GM21717 (cell line): ENCODE results near the gene PITX1.
"Not testable (repeated sequence)": the region's sequence is repeated elsewhere in the genome, so short reads cannot be mapped to it uniquely, and the experiment has no call there.

Experiments
- ATAC-seq: cut with Tn5 transposase; IDR thresholded peaks from one replicate; pipeline ENCODE4 v1.9.1; 2021; ENCODE audit warnings: mild to moderate bottlenecking, moderate library complexity; ENCODE audit not compliant: unreplicated experiment

Gene PITX1

DNA sequence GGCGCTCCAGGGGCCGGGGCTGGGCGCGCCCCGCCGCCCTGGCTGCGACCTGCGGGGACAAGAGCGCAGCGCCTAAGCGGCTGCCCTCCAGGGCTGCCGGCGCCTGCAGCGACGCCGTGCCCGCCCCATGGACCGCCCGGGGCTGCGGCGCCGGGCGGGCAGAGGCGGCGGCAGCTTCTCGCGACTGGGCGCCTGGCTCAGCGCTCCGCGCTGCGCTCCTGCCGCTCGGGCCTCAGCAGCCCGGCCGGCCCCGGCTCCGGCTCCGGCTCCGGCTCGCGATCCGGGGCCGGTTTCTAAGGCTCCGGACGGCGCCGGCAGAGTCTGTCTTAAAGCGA, at the start of gene PITX1:
PITX1 (minus strand) TSS at position 328 of the 335 bp plus-strand sequence. CDS start 347 bp downstream, outside the sequence.
- ATAC-seq = no peak

DNA sequence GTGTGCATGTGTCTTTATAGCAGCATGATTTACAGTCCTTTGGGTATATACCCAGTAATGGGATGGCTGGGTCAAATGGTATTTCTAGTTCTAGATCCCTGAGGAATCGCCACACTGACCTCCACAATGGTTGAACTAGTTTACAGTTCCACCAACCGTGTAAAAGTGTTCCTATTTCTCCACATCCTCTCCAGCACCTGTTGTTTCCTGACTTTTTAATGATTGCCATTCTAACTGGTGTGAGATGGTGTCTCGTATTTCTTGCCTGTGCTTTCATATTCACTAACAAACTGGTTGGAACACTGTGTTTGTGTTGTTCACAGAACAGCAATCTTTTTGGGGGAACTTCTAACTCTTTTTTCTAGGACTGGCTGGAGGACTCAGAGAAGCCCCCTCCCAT, 49.3 kb upstream of the PITX1 start:
- ATAC-seq = not testable (repeated sequence)

DNA sequence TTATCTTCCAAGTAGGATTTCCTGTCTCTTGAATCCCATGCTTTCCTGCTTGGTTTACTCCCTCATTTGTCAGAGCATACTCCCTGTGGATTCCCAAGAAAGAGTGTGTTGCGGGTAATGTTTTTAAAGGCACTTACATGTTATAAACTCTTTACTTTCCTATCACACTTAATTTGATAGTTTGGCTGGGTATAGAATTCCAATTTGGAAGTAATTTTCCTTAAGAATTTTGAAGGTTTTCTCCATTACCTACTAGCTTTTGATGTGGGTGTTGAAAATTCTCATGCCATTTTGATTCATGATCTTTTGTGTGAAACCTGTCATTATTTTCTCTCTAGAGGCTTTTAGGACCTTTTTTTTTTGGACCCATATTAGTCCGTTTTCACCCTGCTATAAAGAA, 47.2 kb upstream of the PITX1 start:
- no peak for ATAC-seq

DNA sequence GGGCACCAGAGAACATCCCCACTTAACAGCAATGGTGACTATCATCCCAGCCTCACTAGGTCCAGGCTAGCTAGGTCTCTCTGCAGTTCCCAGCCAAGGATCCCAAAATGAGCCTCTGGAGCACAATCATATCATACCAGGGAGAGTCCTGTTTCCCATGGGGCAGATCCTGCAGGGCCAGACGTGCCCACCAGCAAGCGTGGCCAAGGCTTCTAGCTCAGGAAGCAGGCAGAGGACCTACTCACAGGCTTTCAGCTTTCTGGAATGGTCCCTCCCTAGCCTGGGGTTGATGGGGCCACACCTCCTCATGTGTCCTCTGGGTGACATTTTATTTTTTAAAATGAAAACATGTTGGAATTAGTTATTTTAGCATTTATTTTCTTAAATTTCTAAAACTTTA, 45.7 kb upstream of the PITX1 start:
- no peak for ATAC-seq

DNA sequence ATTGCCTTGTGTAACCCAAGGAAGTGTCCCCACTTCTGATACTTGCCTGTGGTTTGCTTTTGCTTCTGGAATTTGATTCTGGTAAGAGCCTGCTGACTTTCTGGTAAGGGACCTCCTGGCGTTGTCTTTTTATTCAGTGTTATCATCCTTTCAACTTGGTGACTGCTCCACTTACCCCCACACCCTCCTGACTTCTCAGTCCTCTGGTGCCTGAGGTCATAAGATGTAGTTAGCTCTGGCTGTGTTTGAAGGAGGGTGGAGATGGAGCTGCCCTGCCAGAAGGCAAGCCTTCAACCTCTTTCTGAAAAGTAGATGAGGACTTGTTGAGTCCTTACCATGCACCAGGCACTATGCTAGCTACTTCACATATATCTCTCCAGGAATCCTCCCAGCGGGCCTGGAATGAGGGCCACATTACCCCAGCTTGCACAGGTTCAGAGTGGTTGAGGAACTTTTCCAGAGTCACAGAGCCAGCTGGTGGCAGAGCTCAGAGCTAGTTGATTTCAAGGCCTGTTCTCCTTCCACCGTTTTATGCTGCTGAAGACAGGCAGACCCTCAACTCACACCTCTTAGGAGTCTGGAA, 45.2 kb upstream of the PITX1 start:
- no peak for ATAC-seq

DNA sequence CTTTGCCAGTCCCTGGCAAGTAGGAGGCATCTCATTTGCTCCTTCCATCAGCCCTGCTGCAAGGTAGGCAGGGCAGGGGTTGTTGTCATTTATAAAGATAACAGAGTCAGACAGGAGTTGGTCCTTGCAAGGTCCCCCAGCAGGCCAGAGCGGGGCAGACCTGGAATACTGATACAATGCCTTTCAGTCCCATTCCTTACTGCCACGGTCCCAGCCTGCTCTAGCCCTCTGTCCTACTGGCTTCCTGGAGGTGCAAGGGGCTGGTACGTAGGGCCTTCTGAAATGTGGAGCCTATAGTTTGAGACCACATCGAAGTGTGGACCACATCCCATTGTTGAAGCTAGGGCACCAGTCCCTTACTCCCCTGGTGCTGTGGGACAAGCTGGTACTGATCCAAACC, 42.8 kb upstream of the PITX1 start:
- no peak for ATAC-seq

DNA sequence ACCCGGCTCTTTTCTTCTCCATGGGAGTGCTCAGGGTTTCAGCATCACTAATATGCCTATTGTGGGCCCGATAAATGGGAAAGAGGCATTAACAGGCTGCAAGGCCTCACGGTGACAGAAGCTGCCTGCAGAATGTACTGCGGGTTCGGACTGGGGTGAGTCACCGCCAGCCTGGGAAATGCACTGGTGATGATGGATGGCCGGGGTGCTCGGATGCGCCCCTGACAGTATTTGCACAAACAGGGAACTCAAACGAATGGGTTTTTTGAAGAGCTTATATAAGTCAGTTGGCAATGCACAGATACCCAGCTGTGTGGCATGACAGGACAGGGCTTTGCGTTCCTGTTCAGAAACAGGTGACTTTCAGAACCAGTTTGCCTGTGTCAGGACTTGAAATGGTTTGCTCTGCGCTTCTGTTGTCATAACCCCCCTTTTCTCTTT, 42.0 kb upstream of the PITX1 start:
- no peak for ATAC-seq

DNA sequence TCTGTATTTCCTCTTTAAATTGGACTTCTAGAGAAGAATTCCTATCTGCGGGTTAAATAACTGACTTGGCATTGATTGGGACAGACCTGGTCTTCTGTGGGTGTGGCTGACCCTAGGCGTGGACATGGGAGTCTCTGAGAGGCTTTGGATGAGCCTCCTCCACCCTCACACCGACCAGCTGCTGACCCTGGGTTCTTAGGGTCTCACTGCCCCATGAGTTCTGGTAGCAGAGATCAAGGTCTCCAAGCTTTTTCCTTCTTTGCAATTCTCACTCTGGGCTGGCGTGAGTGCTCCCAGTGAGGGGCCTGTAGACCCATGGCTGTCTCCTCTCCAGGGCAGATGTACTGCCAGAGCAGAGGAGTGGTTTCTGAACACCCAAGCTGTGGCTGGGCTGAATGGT, 41.6 kb upstream of the PITX1 start:
- ATAC-seq = no peak

DNA sequence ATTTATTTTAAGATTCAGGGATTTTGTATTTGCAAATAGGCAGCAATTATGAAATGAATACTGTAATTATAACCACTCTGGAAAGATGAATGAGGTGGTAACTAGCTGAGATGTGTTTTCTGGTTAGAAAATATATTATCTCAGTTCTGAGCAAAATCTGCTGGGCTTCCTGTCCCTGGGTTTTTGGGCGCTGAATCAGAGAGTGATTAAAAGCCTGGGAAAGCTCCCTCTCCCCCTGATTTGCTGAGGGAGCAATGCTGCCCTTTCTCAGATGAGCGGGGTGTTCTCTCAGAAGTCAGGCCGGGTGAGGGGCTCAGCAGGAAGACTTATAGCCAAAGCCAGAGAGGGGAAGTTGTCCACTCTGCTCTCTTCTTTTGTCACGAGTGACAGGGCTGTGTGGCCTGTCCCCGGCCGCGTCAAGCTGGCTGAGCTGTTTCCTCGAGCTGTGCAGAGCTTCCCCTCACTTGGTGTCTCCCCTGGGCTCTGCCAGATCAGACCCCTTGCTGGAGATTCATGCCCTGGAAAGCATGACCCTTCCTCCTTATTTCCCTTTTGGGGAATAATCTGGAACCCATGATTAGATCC, 39.8 kb upstream of the PITX1 start:
- ATAC-seq = no peak

DNA sequence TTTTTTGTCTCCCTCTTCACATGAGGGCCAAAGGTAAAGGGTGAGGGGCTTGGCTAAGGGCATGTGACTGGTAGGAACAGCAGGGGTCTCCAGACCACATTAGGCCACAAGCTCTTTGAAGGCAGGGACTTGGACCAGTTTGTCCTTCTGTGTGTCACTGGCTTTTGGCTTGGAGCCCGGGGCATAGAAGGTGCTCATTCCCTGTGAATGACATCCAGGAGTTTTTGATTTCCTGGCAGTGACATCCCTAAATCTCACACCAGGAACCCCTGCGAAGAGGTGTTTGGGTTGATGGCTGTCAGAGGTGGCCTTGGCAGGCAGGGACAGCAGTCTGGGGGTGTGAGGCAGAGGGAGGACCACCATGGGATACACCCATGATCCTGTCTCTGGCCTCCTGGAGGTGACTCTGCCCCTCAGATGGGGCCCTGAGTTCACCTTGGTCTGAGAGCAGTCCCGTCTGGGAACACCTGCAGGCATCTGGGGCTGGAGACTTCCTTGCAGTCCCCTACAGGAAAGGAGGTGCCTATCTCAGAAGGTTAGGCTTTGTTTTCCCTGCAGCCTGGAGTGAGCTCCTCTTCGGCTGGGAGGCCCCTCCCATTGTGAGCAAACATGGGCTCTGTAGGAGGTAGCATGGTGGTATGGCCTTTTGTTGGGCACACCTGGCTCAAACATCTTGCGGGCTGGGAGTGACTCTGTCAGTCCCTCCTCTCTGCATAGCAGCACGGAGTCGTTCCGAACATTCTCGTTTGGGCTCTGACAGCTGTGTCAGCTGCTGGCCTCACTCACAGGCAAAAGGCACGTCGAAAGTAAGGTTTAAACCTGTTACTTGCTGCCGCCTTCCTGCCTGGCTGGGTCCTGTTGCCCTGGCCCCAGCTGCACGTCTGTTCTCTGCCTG, 38.6 kb upstream of the PITX1 start:
- ATAC-seq = no peak

DNA sequence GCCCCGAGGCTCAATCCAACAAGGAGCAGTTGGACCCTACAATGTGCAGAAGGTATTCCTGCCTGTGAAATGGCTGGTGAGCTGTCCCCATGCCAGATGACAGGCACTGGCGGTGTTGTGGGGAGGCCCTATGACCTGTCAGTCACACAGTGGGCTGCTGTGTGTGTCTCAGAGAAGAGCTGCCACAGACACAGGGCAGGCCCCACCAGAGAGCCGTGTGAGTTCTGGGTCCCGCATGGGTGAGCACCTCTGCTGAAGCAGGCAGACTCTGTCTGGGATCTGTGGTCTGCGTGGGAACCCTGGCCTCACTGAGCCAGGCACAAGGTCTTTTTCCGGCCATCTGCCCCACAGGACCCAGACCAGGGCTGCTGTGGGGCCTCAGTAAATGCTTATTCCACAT, 37.3 kb upstream of the PITX1 start:
- ATAC-seq = no peak

DNA sequence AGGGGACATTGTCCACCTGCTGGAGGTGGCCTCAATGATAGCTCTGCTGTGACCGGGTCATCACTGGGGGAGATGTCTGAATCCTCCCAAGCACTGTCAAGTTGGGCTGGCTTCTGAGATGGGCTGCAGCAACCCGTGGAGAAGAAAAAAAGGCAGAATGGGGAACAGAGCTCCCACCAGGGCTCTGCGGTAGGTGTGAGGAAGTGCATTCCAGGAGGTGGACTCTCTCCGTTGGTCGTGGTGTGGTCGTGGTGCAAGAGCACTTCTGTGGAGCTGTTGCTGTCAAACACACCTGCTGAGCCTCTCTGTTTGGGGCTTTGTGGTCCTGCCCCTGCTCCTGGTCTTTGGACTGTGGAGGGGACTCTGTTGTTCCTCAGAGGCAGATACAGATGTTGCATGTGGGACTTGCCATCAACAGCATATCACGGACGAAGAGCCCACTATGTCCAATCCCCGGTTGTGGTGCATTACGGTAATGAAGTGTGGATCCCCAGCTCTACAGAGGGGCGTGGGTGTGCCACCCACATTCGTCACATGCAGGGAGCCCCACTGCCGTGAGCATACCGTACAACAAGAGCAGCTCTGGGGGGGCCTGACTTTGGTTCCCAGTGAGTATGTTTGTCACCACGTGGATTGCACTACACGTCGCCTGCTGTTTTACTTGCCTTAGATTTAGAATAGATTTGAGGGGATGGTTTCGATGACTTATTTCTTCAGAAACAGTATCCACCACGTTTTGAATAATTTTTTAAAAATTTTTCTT, 36.0 kb upstream of the PITX1 start:
- no peak for ATAC-seq

DNA sequence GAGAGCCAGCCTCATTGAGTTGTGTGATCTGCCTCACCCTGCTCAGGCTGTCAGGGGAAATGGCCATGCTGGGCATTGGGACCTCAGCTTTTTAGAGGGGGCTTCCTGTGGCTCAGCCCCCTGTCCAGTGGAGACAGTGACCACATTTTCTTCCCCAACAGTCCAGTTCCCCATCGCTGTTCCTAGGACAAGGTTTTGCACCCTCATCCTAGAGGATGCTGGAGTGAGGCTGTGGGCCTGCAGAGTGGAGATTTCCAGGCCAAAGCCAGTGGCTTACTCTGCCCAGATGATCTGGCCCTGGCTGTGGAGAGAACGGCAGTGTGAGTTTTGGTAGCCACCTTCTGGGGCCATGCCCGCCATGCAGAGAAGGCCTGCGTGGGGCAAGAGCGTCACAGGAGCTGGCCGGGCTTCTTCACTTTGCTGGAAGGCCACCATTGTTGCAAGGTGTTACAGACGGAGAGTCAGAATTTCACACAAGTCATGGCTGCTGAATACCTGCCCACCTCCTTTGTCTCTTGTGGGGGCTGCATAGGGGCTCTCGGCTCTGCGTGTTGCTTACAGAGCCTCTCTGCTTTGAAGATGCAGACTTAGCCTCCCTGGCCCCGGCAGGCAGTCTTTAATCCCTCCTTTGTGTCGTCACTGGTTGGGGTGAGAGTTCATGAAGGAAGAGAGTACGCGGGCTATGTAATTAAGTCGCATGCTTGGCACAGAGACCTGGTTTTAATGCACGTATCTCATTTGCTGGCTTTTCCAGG, 35.2 kb upstream of the PITX1 start:
- no peak for ATAC-seq

DNA sequence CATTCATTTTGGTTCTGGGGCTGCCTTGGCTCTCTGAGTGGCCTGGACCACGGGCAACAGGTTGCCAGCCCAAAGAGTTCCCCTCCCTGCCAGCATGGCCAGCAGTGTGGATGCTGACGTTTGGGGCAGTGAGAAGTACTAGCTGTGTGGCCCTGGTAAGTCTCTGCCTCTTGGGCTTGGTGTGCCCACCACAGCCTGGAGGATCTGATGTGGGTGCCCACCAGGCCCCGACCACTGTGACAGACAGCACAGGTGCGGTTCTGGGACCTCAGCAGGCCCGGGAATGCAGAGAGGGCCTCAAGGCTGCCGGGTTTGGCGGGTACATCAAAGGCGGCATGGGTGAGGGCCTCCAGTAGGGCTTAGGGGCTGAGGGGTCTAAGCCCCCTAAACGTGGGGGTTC, 33.6 kb upstream of the PITX1 start:
- ATAC-seq = no peak

DNA sequence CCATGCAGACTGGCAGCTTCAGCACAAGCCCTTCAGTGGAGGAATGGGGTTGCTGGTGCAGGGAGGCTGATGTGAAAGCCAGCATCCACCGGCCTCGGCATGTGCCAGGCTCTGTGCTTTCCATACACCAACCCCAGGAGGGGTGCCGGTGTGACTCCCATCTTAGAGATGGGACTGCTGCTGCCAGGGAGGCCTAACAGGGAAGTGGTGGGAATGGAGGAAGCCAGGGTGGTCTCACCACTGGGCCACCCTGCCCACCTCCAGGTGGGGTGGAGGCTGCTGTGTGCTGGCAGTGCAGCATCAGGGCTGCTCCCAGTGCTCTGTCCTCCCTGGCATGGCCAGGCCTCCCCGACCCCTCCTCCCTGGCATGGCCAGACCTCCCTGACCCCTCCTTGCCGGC, 32.8 kb upstream of the PITX1 start:
- no peak for ATAC-seq

DNA sequence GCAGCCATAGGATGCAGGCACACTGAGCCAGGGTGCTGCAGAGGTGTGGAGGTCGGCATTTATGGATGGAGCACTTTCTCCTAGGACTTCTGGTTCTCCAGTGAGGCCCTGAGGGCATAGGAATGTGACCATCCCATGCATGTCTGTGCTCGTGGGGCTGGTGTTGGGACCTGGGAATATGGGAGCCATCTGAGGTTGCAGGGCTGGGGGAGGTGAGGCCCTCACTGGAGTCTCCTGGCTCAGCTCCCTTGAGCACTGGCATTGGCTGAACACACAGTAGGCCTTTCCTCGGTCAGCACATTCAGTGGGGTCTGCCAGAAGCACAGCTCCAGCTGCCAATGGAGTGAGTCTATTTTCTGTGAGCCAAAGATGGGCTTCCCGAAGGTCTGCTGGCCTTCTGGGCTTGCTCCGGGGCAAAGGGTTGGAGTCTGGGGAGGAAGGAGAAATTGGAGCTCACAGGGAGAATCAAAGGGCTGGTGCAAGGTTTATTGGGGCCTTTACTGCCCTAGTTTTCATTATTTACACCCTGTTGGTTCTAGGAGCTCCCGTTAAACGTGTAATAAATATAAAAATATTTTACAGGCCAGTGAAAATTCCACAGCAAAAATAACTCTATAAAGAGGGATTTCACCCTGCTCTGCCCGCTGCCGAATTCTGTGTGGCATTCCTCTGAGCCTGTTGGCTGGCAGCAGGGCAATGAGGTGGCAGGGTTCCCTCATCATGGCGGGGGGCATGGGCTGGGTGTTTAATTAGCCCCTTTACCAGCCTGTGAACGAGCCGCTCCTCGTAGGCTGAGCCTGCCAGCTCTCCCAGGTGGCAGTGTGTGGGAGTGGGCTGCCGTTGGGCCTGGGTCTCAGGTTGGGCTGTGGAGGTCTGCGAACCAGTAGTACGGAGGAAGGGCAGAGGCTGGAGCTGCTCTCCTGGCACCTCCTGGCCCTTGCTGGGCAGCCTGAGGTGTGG, 31.6 kb upstream of the PITX1 start:
- no peak for ATAC-seq

DNA sequence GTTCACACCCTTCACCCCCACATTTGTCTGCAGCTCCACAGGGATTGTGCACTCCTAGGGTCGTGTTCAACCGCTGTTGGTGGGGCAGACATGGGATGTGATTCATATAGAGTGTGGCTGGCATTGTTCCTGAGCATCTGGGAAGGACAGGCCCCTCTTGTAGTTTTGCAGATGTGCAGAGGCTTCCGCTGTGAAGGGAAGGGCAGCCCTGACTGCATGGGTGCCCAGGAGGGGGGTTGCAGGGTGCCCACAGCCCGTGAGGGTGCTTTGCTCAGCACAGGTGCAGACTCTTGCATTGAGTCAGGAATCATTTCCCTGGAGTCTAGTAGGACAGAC, 30.2 kb upstream of the PITX1 start:
- no peak for ATAC-seq

DNA sequence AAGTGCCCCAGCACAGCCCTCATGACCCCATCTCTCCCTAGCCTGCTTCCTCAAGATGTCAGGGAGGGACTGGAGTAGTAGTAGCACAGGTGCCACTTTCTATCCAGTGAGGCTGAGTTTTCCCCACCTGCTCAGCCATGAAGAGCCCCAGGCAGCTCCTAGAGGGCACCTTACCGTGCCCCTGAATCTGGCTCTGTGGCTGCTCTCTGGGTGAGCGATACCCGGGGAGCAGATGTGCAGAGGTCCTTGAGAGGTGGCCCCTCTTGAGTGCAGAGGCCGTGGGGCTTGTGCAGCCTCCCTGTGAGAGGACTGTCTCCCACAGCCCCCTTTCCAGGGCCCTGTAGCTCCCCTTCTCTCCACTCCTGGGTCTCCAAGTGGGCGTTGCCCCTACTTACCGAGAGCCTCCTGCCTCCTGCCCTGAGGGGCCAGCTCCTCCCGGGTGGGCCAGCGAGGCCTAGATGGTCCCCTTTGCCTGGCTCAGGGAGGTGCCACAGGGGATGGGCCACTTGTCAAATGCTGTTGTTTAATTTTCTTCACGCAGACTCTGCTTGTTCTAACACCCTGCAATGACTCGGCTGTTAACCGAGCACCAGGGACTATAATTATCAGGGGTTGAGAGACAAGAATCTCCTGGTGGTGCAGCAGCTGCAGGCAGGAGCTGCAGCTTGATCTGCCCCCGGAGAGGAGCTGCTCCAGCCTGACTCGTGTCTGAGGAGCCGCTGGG, 29.6 kb upstream of the PITX1 start:
- ATAC-seq = no peak

DNA sequence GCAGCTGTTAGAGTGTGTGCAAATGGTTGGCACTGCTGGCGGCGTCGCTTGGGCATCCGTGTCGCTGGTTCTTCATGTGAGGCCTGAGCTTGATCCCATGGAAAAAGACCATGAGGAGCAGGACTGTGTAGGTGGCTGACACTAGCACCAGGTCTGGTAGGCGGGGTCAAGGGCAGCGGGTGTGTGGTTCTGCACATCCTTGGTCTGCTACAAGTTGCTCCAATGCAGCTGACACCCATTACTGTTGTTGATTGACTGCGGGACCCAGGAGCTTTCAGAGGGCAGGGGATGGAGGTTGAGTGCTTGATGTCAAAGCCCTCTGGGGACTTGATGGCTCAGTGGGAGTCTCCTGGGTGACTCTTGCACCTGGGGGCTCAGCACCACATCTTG, 29.0 kb upstream of the PITX1 start:
- no peak for ATAC-seq
